CD4-positive, alpha-beta T cell treated with Interleukin-21 for 1 hour (primary cell): Measurements from ENCODE around the gene RMRP.

Experiments used
- DNase-seq: peaks from one replicate; pipeline ENCODE4 v3.0.0-alpha.2; 2020

RMRP gene

DNA sequence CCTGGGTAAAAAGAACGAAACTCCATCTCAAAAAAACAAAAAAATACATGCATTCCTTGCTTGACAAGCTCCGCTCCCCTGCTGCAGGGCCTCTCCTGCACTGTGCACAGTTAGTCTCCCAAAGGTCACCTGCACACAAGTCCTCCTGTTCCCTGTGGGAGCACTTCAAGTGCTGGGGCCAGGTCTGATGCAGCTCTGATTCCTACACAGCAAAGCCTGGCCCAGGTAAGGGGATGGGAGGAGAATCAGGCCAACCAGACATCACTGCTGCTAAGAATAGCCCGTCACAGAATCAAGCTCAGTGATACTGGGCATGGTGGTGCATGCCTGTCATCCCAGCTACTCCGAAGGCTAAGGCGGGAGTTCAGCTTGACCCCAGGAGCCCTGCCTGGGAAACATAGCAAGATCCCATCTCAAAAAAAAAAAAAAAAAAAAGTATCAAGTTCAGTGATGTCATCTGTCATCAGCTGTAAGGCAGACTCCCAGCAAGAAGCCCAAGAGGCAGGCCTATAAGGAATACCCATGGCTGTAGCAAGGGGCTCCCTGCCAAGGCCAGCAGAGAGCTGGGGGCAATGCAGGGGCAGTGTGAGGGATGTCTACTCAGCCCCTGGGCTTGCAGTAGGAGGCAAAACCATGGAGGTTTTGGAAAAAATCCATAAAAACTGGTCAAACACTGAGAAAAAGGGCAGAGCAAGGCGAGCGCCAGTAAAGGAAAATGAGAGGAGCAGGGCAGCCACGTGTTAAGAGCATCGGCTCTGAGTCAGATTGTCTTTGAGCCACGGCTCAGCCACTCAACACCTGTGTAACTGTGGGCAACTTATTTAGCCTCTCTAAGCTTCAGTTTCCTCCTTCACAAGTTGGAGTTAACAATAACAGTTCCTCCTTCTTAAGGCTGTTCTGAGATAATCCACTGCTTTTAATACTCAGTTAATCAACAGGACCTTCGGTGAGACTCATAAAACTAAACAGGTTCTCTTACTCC, 28.7 kb upstream of the RMRP start:
- no peak for DNase-seq

DNA sequence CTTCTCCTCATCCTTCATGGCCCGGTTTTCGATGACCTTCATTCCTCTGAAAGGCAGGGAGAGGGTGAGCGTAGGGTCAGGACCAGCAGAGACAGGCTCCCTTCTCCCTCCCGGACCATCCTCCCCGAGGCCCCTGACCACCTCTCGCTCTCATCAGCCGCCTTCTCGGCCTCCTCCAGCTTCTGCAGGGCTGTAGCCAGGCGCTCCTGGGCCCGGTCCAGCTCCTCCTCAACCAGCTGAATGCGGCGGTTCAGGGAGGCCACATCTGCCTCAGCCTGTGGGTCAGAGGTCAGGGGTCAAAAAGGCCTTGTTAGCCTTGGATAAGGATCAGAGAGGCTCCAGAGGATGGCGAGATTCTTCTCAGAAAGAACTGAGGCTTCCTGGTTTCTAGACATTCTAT, 27.7 kb upstream of the RMRP start:
- DNase-seq, result no peak

DNA sequence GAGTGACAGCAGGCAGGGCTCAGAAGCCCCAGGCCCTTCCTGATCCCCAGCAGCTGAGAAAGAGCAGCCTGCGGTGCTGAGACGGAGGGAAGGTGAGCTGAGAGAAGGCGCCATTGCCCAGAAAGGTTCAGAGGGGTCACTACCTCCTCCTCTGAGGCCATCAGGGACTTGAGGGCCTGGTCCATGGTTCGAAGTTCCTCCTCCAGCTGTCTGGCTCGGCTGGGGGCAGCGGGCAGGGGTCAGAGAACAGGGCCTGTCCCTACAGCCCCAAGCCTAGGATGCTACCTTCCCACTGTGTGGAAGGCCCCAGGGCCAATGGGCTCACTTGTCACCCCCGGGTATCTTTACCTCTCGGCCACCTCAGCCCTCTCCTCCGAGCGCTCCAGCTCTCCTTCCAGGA, 27.1 kb upstream of the RMRP start:
- DNase-seq, result no peak

DNA sequence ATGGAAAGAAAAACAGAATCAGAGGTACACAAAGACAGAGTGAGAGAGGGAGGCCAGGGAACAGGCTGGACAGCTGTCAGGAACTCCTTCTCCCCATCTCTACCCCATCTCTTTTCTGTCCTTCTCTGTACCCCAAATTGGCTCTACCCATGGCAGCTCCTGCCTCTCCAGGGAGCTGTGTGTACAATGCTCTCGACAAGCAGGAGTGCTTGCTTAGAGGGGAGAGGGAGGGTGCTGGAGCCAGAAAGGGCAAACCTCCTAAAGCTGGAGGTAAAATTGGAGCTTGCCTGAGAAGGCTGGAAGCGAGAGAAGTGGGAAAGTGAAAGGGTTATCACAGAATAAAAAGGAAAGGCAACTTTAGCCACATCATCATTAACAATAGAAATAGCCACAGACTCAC, 25.5 kb upstream of the RMRP start:
- no peak for DNase-seq

DNA sequence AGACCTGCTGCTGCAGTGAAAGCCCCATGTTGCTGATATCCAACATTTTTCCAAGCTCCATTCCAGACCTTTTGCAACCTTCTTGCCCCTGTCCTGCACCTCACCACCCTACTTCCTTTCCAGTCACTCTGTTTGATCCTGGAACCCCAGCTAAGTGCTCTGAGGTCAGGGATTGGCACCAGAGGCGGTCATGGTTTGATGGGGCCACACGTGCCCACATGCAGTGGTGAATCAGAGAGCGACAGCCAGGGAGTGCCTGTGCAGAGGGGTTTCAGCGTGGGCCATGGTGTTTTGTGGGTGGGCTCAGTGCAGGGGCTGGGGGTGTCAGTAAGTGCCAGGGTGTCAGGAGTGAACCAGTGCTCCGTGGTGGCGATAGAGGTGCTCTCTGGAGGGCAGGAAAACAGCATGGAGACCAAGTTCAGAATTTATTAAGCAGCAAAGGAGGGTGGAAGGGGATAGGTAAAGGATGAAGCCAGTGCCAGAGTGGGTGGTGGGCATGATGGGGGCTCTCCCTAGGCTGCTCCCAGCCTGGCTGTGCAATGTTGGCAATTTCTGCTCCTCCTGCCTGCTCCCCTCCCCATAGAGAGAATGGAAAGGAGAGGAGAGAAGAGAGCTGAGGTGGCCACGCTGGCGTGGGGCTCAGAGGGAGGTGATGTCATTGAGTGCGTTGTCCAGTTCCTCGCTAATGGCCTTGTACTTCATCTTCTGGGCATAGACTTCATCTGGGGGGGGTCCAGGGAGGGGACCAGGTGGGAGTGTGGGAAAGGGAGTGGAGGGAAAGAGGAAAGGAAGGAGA, 24.9 kb upstream of the RMRP start:
- no peak for DNase-seq

DNA sequence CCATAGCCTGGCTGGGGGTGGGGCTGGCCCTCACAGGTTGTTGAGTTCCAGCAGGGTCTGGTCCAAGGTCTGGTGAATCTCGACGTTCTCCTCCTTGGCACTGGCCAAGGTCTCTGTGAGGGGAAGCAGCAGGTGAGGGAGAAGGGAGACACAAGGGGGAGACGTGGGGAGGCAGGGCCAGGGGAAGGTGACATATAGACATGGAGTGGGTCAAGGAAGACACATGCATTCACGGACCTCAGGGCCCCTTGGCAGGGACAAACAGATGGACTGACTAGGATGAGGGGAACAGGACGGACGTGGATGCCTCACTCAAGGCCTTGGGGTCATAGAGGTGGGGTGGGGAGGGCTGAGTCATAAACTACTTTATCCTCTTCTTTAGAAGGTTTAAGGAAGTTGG, 24.2 kb upstream of the RMRP start:
- DNase-seq, result no peak

DNA sequence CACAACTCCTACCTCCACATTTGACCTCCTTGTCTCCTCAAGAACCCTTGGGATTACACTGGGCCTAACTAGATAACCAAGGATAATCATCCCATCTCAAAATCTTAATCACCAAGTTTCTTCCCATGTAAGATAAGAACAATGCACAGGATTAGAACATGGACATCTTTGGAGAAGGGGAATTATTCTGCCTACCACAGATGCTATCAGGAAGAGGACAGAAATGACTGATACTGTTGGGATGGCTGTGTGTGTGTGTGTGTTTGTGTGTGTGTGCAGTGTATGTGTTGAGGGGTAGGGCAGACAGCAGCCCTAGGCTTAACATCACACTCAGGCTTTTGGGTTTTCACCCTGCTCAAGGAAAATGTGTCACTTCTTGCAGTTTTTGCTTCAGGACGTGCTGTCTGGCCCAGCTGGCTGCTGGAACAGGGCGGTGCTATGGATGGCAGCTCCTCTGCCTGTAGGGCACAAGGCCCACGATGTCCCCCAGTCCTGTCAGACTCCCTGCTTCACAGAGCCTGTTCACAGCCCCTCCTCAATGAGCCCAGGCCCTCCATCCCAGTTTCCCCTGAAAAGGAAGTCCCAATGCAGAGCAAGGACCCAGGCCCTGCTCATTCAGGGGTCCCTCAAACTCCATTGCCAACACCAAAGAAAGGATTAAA, 23.7 kb upstream of the RMRP start:
- DNase-seq, result no peak

DNA sequence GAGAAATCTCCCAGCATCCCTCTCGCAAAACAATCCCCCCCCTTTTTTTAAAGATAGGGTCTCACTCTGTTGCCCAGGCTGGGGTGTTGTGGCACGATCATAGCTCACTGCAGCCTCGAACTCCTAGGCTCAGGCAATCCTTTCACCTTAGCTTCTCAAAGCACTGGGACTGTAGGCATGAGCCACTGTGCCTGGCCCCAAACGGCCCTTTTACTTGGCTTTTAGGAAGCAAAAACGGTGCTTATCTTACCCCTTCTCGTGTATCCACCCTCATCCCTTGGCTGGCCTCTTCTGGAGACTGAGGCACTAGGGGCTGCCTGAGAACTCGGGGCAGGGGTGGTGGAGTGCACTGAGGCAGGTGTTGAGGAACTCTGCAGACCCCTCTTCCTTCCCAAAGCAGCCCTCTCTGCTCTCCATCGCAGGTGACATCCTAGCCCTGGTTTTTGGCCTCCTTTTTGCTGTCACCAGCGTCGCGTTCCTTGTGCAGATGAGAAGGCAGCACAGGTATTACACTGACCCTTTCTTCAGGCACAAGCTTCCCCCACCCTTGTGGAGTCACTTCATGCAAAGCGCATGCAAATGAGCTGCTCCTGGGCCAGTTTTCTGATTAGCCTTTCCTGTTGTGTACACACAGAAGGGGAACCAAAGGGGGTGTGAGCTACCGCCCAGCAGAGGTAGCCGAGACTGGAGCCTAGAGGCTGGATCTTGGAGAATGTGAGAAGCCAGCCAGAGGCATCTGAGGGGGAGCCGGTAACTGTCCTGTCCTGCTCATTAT, 22.7 kb upstream of the RMRP start:
- no peak for DNase-seq

DNA sequence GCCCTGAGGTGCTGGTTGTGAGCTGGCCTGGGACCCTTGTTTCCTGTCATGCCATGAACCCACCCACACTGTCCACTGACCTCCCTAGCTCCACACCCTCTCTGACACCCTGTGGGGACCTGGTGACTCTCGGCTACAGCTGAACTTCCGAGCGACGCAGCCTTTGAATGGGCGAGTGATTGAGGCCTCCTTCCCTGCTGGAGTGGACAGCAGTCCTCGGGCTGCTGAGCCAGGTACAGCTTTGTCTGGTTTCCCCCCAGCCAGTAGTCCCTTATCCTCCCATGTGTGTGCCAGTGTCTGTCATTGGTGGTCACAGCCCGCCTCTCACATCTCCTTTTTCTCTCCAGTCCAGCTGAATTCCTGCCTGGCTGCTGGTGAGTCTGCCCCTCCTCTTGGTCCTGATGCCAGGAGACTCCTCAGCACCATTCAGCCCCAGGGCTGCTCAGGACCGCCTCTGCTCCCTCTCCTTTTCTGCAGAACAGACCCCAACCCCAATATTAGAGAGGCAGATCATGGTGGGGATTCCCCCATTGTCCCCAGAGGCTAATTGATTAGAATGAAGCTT, 22.0 kb upstream of the RMRP start:
- DNase-seq, result no peak

DNA sequence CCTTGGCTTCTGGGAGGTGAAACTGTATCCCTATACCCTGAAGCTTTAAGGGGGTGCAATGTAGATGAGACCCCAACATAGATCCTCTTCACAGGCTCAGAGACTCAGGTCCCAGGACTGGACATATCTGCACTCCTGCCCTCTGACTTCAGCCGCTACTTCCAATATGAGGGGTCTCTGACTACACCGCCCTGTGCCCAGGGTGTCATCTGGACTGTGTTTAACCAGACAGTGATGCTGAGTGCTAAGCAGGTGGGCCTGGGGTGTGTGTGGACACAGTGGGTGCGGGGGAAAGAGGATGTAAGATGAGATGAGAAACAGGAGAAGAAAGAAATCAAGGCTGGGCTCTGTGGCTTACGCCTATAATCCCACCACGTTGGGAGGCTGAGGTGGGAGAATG, 21.3 kb upstream of the RMRP start:
- DNase-seq, result no peak

DNA sequence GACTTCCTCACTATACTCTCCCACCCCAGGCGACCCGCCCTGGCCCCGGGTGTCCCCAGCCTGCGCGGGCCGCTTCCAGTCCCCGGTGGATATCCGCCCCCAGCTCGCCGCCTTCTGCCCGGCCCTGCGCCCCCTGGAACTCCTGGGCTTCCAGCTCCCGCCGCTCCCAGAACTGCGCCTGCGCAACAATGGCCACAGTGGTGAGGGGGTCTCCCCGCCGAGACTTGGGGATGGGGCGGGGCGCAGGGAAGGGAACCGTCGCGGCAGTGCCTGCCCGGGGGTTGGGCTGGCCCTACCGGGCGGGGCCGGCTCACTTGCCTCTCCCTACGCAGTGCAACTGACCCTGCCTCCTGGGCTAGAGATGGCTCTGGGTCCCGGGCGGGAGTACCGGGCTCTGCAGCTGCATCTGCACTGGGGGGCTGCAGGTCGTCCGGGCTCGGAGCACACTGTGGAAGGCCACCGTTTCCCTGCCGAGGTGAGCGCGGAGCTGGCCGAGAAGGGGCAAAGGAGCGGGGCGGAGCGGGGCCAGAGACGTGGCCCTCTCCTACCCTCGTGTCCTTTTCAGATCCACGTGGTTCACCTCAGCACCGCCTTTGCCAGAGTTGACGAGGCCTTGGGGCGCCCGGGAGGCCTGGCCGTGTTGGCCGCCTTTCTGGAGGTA, 18.0 kb upstream of the RMRP start:
- DNase-seq, result no peak

DNA sequence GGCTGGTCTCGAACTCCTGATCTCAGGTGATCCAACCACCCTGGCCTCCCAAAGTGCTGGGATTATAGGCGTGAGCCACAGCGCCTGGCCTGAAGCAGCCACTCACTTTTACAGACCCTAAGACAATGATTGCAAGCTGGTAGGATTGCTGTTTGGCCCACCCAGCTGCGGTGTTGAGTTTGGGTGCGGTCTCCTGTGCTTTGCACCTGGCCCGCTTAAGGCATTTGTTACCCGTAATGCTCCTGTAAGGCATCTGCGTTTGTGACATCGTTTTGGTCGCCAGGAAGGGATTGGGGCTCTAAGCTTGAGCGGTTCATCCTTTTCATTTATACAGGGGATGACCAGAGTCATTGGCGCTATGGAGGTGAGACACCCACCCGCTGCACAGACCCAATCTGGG, 17.4 kb upstream of the RMRP start:
- DNase-seq, result no peak

DNA sequence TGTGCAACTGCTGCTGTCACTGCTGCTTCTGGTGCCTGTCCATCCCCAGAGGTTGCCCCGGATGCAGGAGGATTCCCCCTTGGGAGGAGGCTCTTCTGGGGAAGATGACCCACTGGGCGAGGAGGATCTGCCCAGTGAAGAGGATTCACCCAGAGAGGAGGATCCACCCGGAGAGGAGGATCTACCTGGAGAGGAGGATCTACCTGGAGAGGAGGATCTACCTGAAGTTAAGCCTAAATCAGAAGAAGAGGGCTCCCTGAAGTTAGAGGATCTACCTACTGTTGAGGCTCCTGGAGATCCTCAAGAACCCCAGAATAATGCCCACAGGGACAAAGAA, 16.2 kb upstream of the RMRP start:
- DNase-seq, result no peak

DNA sequence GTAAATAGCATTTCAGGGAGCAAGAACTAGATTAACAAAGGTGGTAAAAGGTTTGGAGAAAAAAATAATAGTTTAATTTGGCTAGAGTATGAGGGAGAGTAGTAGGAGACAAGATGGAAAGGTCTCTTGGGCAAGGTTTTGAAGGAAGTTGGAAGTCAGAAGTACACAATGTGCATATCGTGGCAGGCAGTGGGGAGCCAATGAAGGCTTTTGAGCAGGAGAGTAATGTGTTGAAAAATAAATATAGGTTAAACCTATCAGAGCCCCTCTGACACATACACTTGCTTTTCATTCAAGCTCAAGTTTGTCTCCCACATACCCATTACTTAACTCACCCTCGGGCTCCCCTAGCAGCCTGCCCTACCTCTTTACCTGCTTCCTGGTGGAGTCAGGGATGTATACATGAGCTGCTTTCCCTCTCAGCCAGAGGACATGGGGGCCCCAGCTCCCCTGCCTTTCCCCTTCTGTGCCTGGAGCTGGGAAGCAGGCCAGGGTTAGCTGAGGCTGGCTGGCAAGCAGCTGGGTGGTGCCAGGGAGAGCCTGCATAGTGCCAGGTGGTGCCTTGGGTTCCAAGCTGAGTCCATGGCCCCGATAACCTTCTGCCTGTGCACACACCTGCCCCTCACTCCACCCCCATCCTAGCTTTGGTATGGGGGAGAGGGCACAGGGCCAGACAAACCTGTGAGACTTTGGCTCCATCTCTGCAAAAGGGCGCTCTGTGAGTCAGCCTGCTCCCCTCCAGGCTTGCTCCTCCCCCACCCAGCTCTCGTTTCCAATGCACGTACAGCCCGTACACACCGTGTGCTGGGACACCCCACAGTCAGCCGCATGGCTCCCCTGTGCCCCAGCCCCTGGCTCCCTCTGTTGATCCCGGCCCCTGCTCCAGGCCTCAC, 15.6 kb upstream of the RMRP start, which contains the start of gene CA9:
TSS of gene CA9 (plus strand) at position 797 of the 893 bp plus-strand sequence. CDS start at position 829, 32 bp downstream.
- DNase-seq, result no peak

DNA sequence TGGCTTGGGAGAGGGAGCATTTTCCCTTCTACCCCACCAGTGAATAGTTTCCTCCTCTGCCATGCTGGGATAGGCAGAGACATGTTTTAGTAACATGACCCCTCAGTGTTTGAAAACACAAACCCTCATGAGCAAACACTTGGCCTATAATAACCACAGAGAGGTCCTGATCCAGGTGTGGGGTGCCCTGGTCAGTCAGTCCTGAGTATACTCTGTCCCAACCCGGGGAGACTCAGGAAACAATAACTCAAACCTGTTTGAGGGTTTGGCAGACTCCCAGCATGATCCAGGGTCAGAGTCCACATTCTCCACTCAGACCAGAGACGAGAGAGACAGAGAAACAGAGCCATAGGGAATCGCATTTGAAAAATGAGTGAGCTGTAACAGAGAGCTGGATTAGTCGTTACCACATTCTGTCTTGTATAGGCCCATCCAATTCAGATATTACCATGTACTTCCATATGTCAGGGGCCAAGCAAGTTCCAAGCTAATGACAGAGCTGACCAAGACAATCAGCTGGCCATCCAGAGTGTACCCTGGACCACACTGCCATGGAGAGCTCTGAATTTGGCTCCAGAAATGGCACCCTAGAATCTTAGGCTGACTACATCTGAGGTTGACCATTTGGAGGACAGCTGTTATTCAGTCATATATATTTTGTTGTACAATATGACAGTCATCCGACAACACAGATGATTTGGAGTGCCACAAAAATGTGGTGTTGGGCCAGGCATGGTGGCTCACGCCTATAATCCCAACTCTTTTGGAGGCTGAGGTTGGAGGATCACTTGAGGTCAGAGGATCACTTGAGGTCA, 11.7 kb upstream of the RMRP start:
- DNase-seq, result no peak

DNA sequence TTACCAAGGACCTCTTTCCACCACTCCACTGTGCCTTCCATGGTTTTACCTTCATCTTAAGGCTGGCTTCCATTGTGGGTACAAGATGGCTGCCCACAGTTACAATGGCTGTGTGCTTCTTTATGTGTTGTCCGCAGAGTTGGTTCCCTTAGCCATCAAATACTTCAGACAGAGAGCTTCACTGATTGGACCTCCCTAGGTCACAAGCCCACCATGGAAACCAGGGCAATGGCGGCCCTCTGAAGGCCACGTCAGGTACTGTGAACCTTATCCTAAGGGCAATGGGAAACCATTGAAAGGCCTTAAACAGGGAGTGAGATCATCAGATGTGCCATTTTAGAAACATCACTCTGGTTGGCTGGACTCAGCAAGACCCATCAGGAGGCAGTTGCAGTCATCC, 10.1 kb upstream of the RMRP start:
- no peak for DNase-seq

DNA sequence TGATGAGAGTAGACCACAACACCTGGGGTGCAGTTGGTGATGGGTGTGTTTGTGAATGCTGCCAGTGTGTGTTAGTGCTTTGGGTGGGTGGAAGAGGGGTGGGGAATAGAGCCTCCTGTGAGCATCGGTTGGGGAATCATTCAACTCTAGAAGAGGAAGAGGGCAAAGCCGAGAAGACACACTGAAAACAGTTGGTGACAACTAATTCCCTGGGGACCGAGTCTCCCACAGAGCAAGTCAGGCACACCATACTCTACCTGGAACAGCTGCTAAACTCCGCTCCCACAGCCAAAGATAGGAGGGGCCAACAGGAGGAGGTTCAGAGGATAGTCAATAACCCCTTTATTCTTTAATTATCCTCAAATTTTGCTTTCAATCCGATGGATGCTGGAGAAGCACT, 8.7 kb upstream of the RMRP start:
- no peak for DNase-seq

DNA sequence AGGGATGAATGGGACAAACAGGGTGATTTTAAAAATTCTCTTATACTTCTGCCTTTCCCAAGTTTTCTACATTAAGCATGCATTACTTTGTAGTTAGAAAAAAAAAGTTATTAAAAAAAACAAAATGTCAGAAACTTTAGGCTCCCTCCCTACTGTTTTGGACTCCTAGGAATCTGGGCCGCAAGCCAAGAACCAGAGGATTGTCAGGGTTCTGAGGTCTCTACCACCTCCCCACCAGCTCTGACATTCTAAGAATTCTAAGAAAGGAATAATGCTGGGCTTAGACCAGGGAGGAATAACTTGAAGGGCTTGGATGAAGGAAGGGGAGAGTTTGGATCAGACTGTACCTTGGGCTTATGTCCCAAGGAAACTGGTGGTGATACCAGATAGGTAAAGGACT, 8.2 kb upstream of the RMRP start:
- DNase-seq, result no peak

DNA sequence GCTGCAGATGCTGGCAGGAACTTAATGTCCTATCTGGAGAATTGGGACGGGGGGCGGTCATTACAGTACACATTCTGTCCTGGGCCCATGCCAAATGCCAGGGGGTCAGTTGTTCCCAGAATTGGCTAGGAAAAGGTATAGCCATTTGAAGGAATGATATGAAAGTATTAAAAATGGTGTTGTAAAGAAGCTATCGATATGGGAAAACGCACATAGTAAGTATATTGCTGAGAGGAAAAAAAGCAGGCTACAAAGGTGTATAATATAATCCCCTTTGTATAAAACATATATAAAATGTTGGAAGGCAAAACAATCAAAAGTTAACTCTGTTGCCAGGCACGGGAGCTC, 7.6 kb upstream of the RMRP start:
- DNase-seq, result no peak
